Mucosa of rectum (tissue), 2 donors: ENCODE results near the gene FKBP15.

Experiments used
- H3K27ac ChIP-seq, 2 donors: one replicate each; pipeline ENCODE4 v1.7.0; 2013; ENCODE audit warnings: inconsistent platforms in 2 of 2, low read depth in 2 of 2, low read length in 2 of 2
- H3K27me3 ChIP-seq, 2 donors: one replicate each; pipeline ENCODE4 v1.7.0; 2013; ENCODE audit warnings: low read length in 2 of 2; ENCODE audit not compliant: control insufficient read depth in 2 of 2, insufficient read depth in 2 of 2
- H3K36me3 ChIP-seq, 2 donors: one replicate each; pipeline ENCODE4 v1.7.0; 2013; ENCODE audit warnings: low read length in 2 of 2; ENCODE audit not compliant: control insufficient read depth in 2 of 2, insufficient read depth in 2 of 2
- H3K4me1 ChIP-seq, 2 donors: one replicate each; pipeline ENCODE4 v1.7.0; 2013; ENCODE audit warnings: low read length in 2 of 2, mild to moderate bottlenecking in 1 of 2; ENCODE audit not compliant: control insufficient read depth in 2 of 2, insufficient read depth in 2 of 2
- H3K4me3 ChIP-seq, 2 donors: one replicate each; pipeline ENCODE4 v1.7.0; 2013; ENCODE audit warnings: low read length in 2 of 2
- H3K9ac ChIP-seq, 2 donors: one replicate each; pipeline ENCODE4 v1.7.0; 2013; ENCODE audit warnings: low read length in 2 of 2, low read depth in 1 of 2, mild to moderate bottlenecking in 1 of 2
- H3K9me3 ChIP-seq, 2 donors: one replicate each; pipeline ENCODE4 v1.7.0; 2013; ENCODE audit warnings: low read length in 2 of 2; ENCODE audit not compliant: control insufficient read depth in 2 of 2
- donor health status: healthy.
- donor health status: Normal muscosa, but diverticular disease.

FKBP15 gene

GRCh38 chr9:113168809-113169208 is 52.3 kb downstream of the FKBP15 start:
- Histone ChIP-seq H3K4me3 (no peak overlapping the region), H3K36me3 (peaks cover 80 to 88% of the 10 kb centered on the region in 2 donors), H3K27me3 (no peaks in the 10 kb centered on the region)

GRCh38 chr9:113166039-113166438 is 55.0 kb downstream of the FKBP15 start:
- Histone ChIP-seq H3K9ac (no peak overlapping the region), H3K27me3 (no peaks in the 10 kb centered on the region), H3K4me1 (no peaks in the 10 kb centered on the region), H3K36me3 (peaks cover 80 to 89% of the 10 kb centered on the region in 2 donors), H3K9me3 (no peaks in the 10 kb centered on the region), H3K4me3 (no peak overlapping the region), H3K27ac (no peak overlapping the region)

More at GRCh38 chr9:113168809-113169208, 52.3 kb downstream of the FKBP15 start:
- Histone ChIP-seq H3K9ac (no peak overlapping the region), H3K4me1 (no peaks in the 10 kb centered on the region), H3K27ac (no peak overlapping the region), H3K9me3 (no peaks in the 10 kb centered on the region)

- Histone ChIP-seq H3K9ac (no peak overlapping the region), H3K4me3 (no peak overlapping the region), H3K4me1 (no peaks in the 10 kb centered on the region), H3K27ac (no peak overlapping the region), H3K36me3 (peaks cover 73 to 80% of the 10 kb centered on the region in 2 donors), H3K9me3 (no peaks in the 10 kb centered on the region), H3K27me3 (no peaks in the 10 kb centered on the region)
These were observed 56.4 kb downstream of the FKBP15 start for GRCh38 chr9:113164536-113165300.

- no peak overlapping the region for H3K27ac ChIP-seq
- no peaks in the 10 kb centered on the region for H3K4me1 ChIP-seq
- H3K4me3 ChIP-seq, result no peak overlapping the region
- H3K9ac ChIP-seq, result no peak overlapping the region
- H3K36me3 ChIP-seq, result peaks cover 69 to 73% of the 10 kb centered on the region in 2 donors
- H3K9me3 ChIP-seq, result no peaks in the 10 kb centered on the region
- H3K27me3 ChIP-seq, result no peaks in the 10 kb centered on the region
These were observed 58.1 kb downstream of the FKBP15 start for GRCh38 chr9:113163001-113163400.

- Histone ChIP-seq H3K4me1 (no peaks in the 10 kb centered on the region), H3K27ac (no peak overlapping the region), H3K9me3 (no peaks in the 10 kb centered on the region), H3K4me3 (no peak overlapping the region), H3K9ac (no peak overlapping the region), H3K27me3 (no peaks in the 10 kb centered on the region), H3K36me3 (peaks cover 50 to 54% of the 10 kb centered on the region in 2 donors)
These were observed 60.5 kb downstream of the FKBP15 start for GRCh38 chr9:113160571-113160970.

GRCh38 chr9:113158446-113158845 is 62.6 kb downstream of the FKBP15 start:
- no peak overlapping the region for H3K9ac ChIP-seq
- no peak overlapping the region for H3K4me3 ChIP-seq
- peaks cover 35 to 38% of the 10 kb centered on the region in 2 donors for H3K36me3 ChIP-seq
- no peaks in the 10 kb centered on the region for H3K9me3 ChIP-seq
- no peak overlapping the region for H3K27ac ChIP-seq
- peaks cover 0 to 8% of the 10 kb centered on the region in 2 donors for H3K4me1 ChIP-seq
- H3K27me3 ChIP-seq, result no peaks in the 10 kb centered on the region

GRCh38 chr9:113156880-113157279 is 64.2 kb downstream of the FKBP15 start:
- Histone ChIP-seq H3K9ac (no peak overlapping the region), H3K27me3 (no peaks in the 10 kb centered on the region), H3K4me1 (peaks cover 6 to 8% of the 10 kb centered on the region in 2 donors), H3K9me3 (no peaks in the 10 kb centered on the region), H3K27ac (no peak overlapping the region), H3K36me3 (peaks cover 23 to 26% of the 10 kb centered on the region in 2 donors), H3K4me3 (no peak overlapping the region)

GRCh38 chr9:113155911-113156588 is 65.0 kb downstream of the FKBP15 start:
- Histone ChIP-seq H3K27me3 (no peaks in the 10 kb centered on the region), H3K4me1 (peaks cover 7 to 11% of the 10 kb centered on the region in 2 donors), H3K9me3 (no peaks in the 10 kb centered on the region), H3K36me3 (peaks cover 16 to 19% of the 10 kb centered on the region in 2 donors), H3K27ac (no peak overlapping the region), H3K9ac (no peak overlapping the region), H3K4me3 (no peak overlapping the region)

GRCh38 chr9:113154946-113155345 is 66.1 kb downstream of the FKBP15 start:
- H3K27me3 ChIP-seq, result no peaks in the 10 kb centered on the region
- H3K9me3 ChIP-seq, result no peaks in the 10 kb centered on the region
- peaks cover 14 to 17% of the 10 kb centered on the region in 2 donors for H3K36me3 ChIP-seq
- no peak overlapping the region for H3K9ac ChIP-seq
- no peak overlapping the region for H3K4me3 ChIP-seq
- H3K4me1 ChIP-seq, result peaks cover 7 to 11% of the 10 kb centered on the region in 2 donors
- H3K27ac ChIP-seq, result no peak overlapping the region

GRCh38 chr9:113154471-113154870 is 66.6 kb downstream of the FKBP15 start:
- no peak overlapping the region for H3K27ac ChIP-seq

More at GRCh38 chr9:113154471-113154870, 66.6 kb downstream of the FKBP15 start:
- Histone ChIP-seq H3K9me3 (no peaks in the 10 kb centered on the region), H3K4me1 (peaks cover 7 to 11% of the 10 kb centered on the region in 2 donors), H3K27me3 (no peaks in the 10 kb centered on the region), H3K36me3 (peaks cover 14 to 15% of the 10 kb centered on the region in 2 donors), H3K9ac (no peak overlapping the region), H3K4me3 (no peak overlapping the region)
